SK-N-SH treated with all-trans-retinoic acid at 6 μM for 48 hours (cell line): ENCODE data around the gene TMC3.

Experiments used
- ESRRG ChIP-seq: fragments of 250-450 bp; sonication (Bioruptor Pico); IDR thresholded peaks from 2 replicates; pipeline ENCODE4 v1.6.1; 2021; ENCODE audit warnings: mild to moderate bottlenecking
- GLIS3 ChIP-seq: fragments of 250-450 bp; sonication (Bioruptor Pico); IDR thresholded peaks from 2 replicates; pipeline ENCODE4 v1.5.0; 2020; ENCODE audit warnings: mild to moderate bottlenecking, moderate library complexity
- ISL1 ChIP-seq: fragments of 250-450 bp; sonication (Bioruptor Pico); IDR thresholded peaks from 2 replicates; pipeline ENCODE4 v2.1.2; 2022; ENCODE audit warnings: mild to moderate bottlenecking, moderate library complexity
- PPARA ChIP-seq: fragments of 250-450 bp; sonication (Bioruptor Pico); IDR thresholded peaks from 2 replicates; pipeline ENCODE4 v1.5.0; 2020; ENCODE audit warnings: mild to moderate bottlenecking, borderline replicate concordance
- ZC3H10 ChIP-seq: fragments of 250-450 bp; sonication (Bioruptor Pico); IDR thresholded peaks from 2 replicates; pipeline ENCODE4 v1.5.1; 2021; ENCODE audit warnings: mild to moderate bottlenecking, moderate library complexity
- ZNF565 ChIP-seq: fragments of 450-650 bp; formaldehyde crosslinking; conservative IDR thresholded peaks from 2 replicates; pipeline ENCODE4 v1.5.0; 2020; ENCODE audit warnings: low read depth, mild to moderate bottlenecking, moderate library complexity
- TF ChIP-seq, protein P1 (sequence below): fragments of 250-450 bp; sonication (Bioruptor Pico); IDR thresholded peaks from 2 replicates; pipeline ENCODE4 v1.5.0; 2020; ENCODE audit warnings: mild to moderate bottlenecking, moderate library complexity
- TF ChIP-seq, protein P2 (sequence below): fragments of 250-450 bp; sonication (Bioruptor Pico); IDR thresholded peaks from 2 replicates; pipeline ENCODE4 v1.5.1; 2020; ENCODE audit warnings: low read depth, mild to moderate bottlenecking, moderate library complexity
- TF ChIP-seq, protein P3 (sequence below): fragments of 250-450 bp; sonication (Bioruptor Pico); IDR thresholded peaks from 2 replicates; pipeline ENCODE4 v1.5.1; 2021; ENCODE audit warnings: mild to moderate bottlenecking, moderate library complexity
- TF ChIP-seq, protein P4 (sequence below): fragments of 250-450 bp; sonication (Bioruptor Pico); IDR thresholded peaks from 2 replicates; pipeline ENCODE4 v1.8.0; 2020; ENCODE audit warnings: mild to moderate bottlenecking, moderate library complexity, borderline replicate concordance

DNA sequence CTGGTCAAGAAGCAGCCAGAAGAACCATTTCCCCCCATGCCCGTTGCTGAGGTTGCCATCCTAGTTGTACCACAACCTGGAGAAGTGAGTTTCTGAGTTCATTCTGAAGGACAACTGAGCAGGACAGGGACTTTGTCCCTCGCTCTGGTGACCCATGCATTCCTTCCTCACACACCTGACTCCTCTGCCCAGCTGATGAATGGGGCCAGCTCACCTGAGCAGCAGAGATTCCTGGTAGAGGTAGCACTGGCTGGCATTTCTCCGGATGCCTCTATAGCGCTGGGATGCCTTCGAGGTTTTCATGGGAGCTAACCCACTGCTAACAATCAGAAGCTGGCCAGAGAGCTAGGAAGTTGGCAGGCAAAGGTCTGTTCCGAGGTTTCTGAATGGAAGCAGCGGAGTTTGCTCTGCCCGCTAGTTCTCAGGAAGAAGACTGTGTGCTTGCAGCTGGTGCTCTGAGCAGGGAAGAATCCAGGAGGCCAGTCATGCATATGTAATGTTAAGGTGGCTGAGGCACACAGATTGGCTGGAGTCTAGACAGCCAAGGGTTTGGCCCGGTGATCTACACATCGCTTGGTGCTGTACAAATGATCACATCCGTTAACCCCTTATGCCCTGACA is at the start of gene TMC3:
- TF ChIP-seq ESRRG (CRISPR knock-in tag): no peak
- no peak for TF ChIP-seq ZNF565 (CRISPR knock-in tag)
- TF ChIP-seq, protein P1, sequence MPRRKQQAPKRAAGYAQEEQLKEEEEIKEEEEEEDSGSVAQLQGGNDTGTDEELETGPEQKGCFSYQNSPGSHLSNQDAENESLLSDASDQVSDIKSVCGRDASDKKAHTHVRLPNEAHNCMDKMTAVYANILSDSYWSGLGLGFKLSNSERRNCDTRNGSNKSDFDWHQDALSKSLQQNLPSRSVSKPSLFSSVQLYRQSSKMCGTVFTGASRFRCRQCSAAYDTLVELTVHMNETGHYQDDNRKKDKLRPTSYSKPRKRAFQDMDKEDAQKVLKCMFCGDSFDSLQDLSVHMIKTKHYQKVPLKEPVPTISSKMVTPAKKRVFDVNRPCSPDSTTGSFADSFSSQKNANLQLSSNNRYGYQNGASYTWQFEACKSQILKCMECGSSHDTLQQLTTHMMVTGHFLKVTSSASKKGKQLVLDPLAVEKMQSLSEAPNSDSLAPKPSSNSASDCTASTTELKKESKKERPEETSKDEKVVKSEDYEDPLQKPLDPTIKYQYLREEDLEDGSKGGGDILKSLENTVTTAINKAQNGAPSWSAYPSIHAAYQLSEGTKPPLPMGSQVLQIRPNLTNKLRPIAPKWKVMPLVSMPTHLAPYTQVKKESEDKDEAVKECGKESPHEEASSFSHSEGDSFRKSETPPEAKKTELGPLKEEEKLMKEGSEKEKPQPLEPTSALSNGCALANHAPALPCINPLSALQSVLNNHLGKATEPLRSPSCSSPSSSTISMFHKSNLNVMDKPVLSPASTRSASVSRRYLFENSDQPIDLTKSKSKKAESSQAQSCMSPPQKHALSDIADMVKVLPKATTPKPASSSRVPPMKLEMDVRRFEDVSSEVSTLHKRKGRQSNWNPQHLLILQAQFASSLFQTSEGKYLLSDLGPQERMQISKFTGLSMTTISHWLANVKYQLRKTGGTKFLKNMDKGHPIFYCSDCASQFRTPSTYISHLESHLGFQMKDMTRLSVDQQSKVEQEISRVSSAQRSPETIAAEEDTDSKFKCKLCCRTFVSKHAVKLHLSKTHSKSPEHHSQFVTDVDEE (CRISPR knock-in tag): no peak
- TF ChIP-seq ISL1 (CRISPR knock-in tag): no peak
- TF ChIP-seq GLIS3: no peak
- TF ChIP-seq, protein P2, sequence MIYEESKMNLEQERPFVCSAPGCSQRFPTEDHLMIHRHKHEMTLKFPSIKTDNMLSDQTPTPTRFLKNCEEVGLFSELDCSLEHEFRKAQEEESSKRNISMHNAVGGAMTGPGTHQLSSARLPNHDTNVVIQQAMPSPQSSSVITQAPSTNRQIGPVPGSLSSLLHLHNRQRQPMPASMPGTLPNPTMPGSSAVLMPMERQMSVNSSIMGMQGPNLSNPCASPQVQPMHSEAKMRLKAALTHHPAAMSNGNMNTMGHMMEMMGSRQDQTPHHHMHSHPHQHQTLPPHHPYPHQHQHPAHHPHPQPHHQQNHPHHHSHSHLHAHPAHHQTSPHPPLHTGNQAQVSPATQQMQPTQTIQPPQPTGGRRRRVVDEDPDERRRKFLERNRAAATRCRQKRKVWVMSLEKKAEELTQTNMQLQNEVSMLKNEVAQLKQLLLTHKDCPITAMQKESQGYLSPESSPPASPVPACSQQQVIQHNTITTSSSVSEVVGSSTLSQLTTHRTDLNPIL (CRISPR knock-in tag): no peak
- TF ChIP-seq PPARA (CRISPR knock-in tag): no peak
- TF ChIP-seq, protein P3, sequence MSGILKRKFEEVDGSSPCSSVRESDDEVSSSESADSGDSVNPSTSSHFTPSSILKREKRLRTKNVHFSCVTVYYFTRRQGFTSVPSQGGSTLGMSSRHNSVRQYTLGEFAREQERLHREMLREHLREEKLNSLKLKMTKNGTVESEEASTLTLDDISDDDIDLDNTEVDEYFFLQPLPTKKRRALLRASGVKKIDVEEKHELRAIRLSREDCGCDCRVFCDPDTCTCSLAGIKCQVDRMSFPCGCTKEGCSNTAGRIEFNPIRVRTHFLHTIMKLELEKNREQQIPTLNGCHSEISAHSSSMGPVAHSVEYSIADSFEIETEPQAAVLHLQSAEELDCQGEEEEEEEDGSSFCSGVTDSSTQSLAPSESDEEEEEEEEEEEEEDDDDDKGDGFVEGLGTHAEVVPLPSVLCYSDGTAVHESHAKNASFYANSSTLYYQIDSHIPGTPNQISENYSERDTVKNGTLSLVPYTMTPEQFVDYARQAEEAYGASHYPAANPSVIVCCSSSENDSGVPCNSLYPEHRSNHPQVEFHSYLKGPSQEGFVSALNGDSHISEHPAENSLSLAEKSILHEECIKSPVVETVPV (CRISPR knock-in tag): no peak
- TF ChIP-seq, protein P4, sequence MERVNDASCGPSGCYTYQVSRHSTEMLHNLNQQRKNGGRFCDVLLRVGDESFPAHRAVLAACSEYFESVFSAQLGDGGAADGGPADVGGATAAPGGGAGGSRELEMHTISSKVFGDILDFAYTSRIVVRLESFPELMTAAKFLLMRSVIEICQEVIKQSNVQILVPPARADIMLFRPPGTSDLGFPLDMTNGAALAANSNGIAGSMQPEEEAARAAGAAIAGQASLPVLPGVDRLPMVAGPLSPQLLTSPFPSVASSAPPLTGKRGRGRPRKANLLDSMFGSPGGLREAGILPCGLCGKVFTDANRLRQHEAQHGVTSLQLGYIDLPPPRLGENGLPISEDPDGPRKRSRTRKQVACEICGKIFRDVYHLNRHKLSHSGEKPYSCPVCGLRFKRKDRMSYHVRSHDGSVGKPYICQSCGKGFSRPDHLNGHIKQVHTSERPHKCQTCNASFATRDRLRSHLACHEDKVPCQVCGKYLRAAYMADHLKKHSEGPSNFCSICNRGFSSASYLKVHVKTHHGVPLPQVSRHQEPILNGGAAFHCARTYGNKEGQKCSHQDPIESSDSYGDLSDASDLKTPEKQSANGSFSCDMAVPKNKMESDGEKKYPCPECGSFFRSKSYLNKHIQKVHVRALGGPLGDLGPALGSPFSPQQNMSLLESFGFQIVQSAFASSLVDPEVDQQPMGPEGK (CRISPR knock-in tag): no peak
- no peak for TF ChIP-seq ZC3H10
